HEK293 (cell line): ENCODE data around the gene PLEKHA8.
A peak's percentile ranks its signal among the peaks of the same experiment; 100 is the strongest.

Source experiments
- CTCF ChIA-PET: fragments of 350-600 bp; formaldehyde crosslinking; extraction: SDS; loops from one replicate; lab custom pipeline; 2021; ENCODE audit warnings: antibody characterized with exemption; lab: Yijun Ruan, JAX
- POLR2A ChIA-PET: fragments of 300-600 bp; formaldehyde crosslinking; extraction: SDS; loops from one replicate; lab custom pipeline; 2020; ENCODE audit warnings: antibody characterized with exemption, inconsistent platforms; lab: Yijun Ruan, JAX
- H3K27ac ChIP-seq: fragments of 200-500 bp; sonication (Bioruptor generic); 2 replicates; pipeline ENCODE4 v1.5.1; 2014; ENCODE audit warnings: low read depth, low read length, control low read depth, inconsistent platforms; ENCODE audit errors: extremely low read depth
- H3K36me3 ChIP-seq, 2 experiments: fragments of 200-500 bp in 1 of 2; sonication (Bioruptor generic) in 1 of 2; 1 replicate in 1 of 2; 2 replicates in 1 of 2; pipeline ENCODE4 v1.5.1; 2014 to 2017; ENCODE audit warnings: inconsistent platforms in 2 of 2, low read length in 2 of 2; ENCODE audit not compliant: control insufficient read depth in 2 of 2, insufficient read depth in 1 of 2
- H3K4me1 ChIP-seq: fragments of 200-500 bp; sonication (Bioruptor generic); 2 replicates; pipeline ENCODE4 v1.5.1; 2014; ENCODE audit warnings: mild to moderate bottlenecking, low read length, inconsistent platforms; ENCODE audit not compliant: control insufficient read depth, insufficient read depth
- H3K4me3 ChIP-seq: 2 replicates; pipeline ENCODE4 v1.5.1; 2011; ENCODE audit warnings: low read depth, mild to moderate bottlenecking, control low read depth, low read length, moderate library complexity
- H3K9me3 ChIP-seq: fragments of 200-500 bp; sonication (Bioruptor generic); 2 replicates; pipeline ENCODE4 v1.5.1; 2014; ENCODE audit warnings: low read depth, low read length, inconsistent platforms; ENCODE audit not compliant: control insufficient read depth, insufficient read depth
- HOXC10 ChIP-seq: sonication (generic); formaldehyde crosslinking; IDR thresholded peaks from 2 replicates; pipeline ENCODE4 v1.8.1; 2023; ENCODE audit warnings: mild to moderate bottlenecking, missing genetic modification reagents
- KLF8 ChIP-seq: fragments of 450-650 bp; formaldehyde crosslinking; IDR thresholded peaks from 2 replicates; pipeline ENCODE4 v1.5.1; 2016; ENCODE audit warnings: missing biosample characterization, missing genetic modification characterization
- REPIN1 ChIP-seq: fragments of 450-650 bp; formaldehyde crosslinking; IDR thresholded peaks from 2 replicates; pipeline ENCODE4 v1.5.1; 2017; ENCODE audit warnings: missing biosample characterization, missing genetic modification characterization, low read depth
- SALL2 ChIP-seq: fragments of 450-650 bp; formaldehyde crosslinking; IDR thresholded peaks from 2 replicates; pipeline ENCODE4 v1.5.0; 2017; ENCODE audit warnings: missing biosample characterization, mild to moderate bottlenecking, missing genetic modification characterization, borderline replicate concordance
- ZBTB26 ChIP-seq: fragments of 450-650 bp; formaldehyde crosslinking; optimal IDR thresholded peaks from 2 replicates; pipeline ENCODE3; 2016; ENCODE audit warnings: missing biosample characterization, mild to moderate bottlenecking, missing genetic modification characterization
- ZBTB48 ChIP-seq: fragments of 450-650 bp; formaldehyde crosslinking; IDR thresholded peaks from 2 replicates; pipeline ENCODE4 v1.5.1; 2016; ENCODE audit warnings: missing biosample characterization, missing genetic modification characterization
- ZFP37 ChIP-seq: fragments of 450-650 bp; formaldehyde crosslinking; IDR thresholded peaks from 2 replicates; pipeline ENCODE4 v1.5.1; 2016; ENCODE audit warnings: missing biosample characterization, missing genetic modification characterization
- ZNF391 ChIP-seq: fragments of 450-650 bp; formaldehyde crosslinking; IDR thresholded peaks from 2 replicates; pipeline ENCODE4 v1.5.1; 2016; ENCODE audit warnings: low read depth, missing biosample characterization, missing genetic modification characterization, borderline replicate concordance
- ZNF48 ChIP-seq: fragments of 450-650 bp; formaldehyde crosslinking; IDR thresholded peaks from 2 replicates; pipeline ENCODE4 v1.5.1; 2016; ENCODE audit warnings: missing biosample characterization, missing genetic modification characterization
- ZNF558 ChIP-seq: fragments of 450-650 bp; formaldehyde crosslinking; IDR thresholded peaks from 2 replicates; pipeline ENCODE4 v1.5.1; 2016; ENCODE audit warnings: missing biosample characterization, missing genetic modification characterization
- ZNF629 ChIP-seq: fragments of 450-650 bp; formaldehyde crosslinking; IDR thresholded peaks from 2 replicates; pipeline ENCODE4 v1.5.1; 2017; ENCODE audit warnings: missing biosample characterization, missing genetic modification characterization
- ZNF776 ChIP-seq: fragments of 450-650 bp; formaldehyde crosslinking; IDR thresholded peaks from 2 replicates; pipeline ENCODE4 v1.5.0; 2017; ENCODE audit warnings: missing biosample characterization, missing genetic modification characterization, borderline replicate concordance
- TF ChIP-seq, protein P1 (sequence below): fragments of 450-650 bp; formaldehyde crosslinking; IDR thresholded peaks from 2 replicates; pipeline ENCODE4 v1.5.1; 2017; ENCODE audit warnings: missing biosample characterization, missing genetic modification characterization
- TF ChIP-seq, protein P2 (sequence below): fragments of 450-650 bp; formaldehyde crosslinking; IDR thresholded peaks from 2 replicates; pipeline ENCODE4 v1.5.1; 2016; ENCODE audit warnings: missing biosample characterization, missing genetic modification characterization, borderline replicate concordance
- TF ChIP-seq, protein P3 (sequence below): fragments of 450-650 bp; formaldehyde crosslinking; IDR thresholded peaks from 2 replicates; pipeline ENCODE4 v1.5.1; 2016; ENCODE audit warnings: missing biosample characterization, missing genetic modification characterization, low read depth
- TF ChIP-seq, protein P4 (sequence below): fragments of 450-650 bp; formaldehyde crosslinking; IDR thresholded peaks from 2 replicates; pipeline ENCODE4 v1.5.1; 2016; ENCODE audit warnings: missing biosample characterization, missing genetic modification characterization

The PLEKHA8 gene

DNA sequence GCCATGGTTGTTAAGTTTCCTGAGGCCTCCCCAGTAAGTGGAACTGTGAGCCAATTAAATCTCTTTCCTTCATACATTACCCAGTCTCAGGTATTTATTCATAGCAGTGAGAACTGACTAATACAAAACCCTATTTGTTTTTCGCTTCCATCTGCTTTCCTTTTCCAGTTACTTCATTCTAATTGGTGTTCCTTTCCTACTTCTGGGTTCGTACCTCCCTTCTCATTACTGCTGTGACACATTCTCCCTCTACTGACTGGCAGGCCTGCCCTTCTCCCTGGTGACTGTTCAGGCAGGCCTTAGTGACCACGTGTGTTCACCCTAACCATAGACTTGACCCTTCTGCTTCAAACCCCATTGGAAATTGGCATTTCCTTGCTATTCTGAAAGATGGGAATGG, 144.2 kb downstream of the PLEKHA8 start:
- Histone ChIP-seq H3K4me3 (no peak overlapping the region), H3K9me3 (no peaks in the 10 kb centered on the region), H3K36me3 (no peaks in the 10 kb centered on the region), H3K4me1 (peaks cover 10% of the 10 kb centered on the region)
- ChIA-PET POLR2A (interaction anchor here (1.1 kb wide), 1 partner anchor 11 kb away, joined by 4 read pairs; no protein-coding TSS in a partner anchor), CTCF (interaction anchor here (0.6 to 2.0 kb wide), 4 partner anchors 8 to 421 kb away, joined by 3 to 6 read pairs (median 4); no protein-coding TSS in a partner anchor)
- TF ChIP-seq ZNF629 (no peak), ZBTB26 (tag by site-specific recombination) (no peak), ZNF48 (no peak), ZNF558 (tag by site-specific recombination) (no peak), KLF8 (no peak), ZNF391 (no peak), ZBTB48 (no peak), ZFP37 (tag by site-specific recombination) (no peak), REPIN1 (no peak), HOXC10 (CRISPR knock-in tag) (no peak), SALL2 (tag by site-specific recombination) (no peak), ZNF776 (tag by site-specific recombination) (no peak)
- TF ChIP-seq, protein P1, sequence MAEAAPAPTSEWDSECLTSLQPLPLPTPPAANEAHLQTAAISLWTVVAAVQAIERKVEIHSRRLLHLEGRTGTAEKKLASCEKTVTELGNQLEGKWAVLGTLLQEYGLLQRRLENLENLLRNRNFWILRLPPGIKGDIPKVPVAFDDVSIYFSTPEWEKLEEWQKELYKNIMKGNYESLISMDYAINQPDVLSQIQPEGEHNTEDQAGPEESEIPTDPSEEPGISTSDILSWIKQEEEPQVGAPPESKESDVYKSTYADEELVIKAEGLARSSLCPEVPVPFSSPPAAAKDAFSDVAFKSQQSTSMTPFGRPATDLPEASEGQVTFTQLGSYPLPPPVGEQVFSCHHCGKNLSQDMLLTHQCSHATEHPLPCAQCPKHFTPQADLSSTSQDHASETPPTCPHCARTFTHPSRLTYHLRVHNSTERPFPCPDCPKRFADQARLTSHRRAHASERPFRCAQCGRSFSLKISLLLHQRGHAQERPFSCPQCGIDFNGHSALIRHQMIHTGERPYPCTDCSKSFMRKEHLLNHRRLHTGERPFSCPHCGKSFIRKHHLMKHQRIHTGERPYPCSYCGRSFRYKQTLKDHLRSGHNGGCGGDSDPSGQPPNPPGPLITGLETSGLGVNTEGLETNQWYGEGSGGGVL, result no peak
- TF ChIP-seq, protein P2, sequence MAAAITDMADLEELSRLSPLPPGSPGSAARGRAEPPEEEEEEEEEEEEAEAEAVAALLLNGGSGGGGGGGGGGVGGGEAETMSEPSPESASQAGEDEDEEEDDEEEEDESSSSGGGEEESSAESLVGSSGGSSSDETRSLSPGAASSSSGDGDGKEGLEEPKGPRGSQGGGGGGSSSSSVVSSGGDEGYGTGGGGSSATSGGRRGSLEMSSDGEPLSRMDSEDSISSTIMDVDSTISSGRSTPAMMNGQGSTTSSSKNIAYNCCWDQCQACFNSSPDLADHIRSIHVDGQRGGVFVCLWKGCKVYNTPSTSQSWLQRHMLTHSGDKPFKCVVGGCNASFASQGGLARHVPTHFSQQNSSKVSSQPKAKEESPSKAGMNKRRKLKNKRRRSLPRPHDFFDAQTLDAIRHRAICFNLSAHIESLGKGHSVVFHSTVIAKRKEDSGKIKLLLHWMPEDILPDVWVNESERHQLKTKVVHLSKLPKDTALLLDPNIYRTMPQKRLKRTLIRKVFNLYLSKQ (tag by site-specific recombination), result no peak
- TF ChIP-seq, protein P3, sequence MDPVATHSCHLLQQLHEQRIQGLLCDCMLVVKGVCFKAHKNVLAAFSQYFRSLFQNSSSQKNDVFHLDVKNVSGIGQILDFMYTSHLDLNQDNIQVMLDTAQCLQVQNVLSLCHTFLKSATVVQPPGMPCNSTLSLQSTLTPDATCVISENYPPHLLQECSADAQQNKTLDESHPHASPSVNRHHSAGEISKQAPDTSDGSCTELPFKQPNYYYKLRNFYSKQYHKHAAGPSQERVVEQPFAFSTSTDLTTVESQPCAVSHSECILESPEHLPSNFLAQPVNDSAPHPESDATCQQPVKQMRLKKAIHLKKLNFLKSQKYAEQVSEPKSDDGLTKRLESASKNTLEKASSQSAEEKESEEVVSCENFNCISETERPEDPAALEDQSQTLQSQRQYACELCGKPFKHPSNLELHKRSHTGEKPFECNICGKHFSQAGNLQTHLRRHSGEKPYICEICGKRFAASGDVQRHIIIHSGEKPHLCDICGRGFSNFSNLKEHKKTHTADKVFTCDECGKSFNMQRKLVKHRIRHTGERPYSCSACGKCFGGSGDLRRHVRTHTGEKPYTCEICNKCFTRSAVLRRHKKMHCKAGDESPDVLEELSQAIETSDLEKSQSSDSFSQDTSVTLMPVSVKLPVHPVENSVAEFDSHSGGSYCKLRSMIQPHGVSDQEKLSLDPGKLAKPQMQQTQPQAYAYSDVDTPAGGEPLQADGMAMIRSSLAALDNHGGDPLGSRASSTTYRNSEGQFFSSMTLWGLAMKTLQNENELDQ (tag by site-specific recombination), result no peak
- TF ChIP-seq, protein P4, sequence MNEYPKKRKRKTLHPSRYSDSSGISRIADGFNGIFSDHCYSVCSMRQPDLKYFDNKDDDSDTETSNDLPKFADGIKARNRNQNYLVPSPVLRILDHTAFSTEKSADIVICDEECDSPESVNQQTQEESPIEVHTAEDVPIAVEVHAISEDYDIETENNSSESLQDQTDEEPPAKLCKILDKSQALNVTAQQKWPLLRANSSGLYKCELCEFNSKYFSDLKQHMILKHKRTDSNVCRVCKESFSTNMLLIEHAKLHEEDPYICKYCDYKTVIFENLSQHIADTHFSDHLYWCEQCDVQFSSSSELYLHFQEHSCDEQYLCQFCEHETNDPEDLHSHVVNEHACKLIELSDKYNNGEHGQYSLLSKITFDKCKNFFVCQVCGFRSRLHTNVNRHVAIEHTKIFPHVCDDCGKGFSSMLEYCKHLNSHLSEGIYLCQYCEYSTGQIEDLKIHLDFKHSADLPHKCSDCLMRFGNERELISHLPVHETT (tag by site-specific recombination), result no peak
- TF ChIP-seq, all 188 proteins: peak for 0
- peak overlapping the region; percentile 41; the same call in 1 of the 2 replicates for H3K27ac ChIP-seq
